HG03095 (cell line): ENCODE results near the gene CLDN34.

Experiments
- ATAC-seq: cut with Tn5 transposase; IDR thresholded peaks from one replicate; pipeline ENCODE4 v1.9.1; 2021; ENCODE audit warnings: moderate library complexity; ENCODE audit not compliant: unreplicated experiment

Gene CLDN34

DNA sequence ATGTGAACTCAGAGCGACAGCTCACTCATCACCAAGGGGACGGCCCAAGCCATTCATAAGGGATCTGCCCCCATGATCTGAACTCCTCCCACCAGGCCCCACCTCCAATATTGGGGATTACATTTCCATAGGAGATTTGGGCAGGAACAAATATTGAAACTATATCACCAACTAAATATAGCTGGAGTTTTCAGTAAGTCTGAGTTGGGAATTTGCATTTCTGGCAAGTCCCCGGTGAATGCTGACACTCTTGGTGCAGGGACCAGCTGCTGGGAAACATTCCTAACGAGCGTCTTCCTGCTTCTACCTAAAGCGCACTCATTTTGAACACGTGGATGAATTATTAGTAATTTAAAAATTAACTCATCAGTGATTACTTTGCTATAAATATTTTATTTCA, 13.2 kb downstream of the CLDN34 start:
- no peak for ATAC-seq

DNA sequence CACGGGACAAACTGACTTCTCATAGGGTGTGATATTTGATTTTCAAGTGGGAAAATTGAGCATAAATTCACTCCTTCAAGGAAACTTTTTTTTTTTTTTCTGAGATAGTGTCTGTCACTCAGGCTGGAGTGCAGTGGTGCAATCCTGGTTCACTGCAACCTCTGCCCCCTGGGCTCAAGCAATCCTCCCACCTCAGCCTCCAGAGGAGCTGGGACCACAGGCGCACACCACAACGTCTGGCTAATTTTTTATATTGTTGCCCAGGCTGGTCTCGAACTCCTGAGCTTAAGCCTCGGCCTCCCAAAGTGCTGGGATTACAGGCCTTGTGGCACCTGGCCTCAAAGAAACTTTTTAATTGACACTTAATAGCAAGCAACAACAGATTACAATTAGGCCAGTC, 13.8 kb downstream of the CLDN34 start:
- no peak for ATAC-seq

DNA sequence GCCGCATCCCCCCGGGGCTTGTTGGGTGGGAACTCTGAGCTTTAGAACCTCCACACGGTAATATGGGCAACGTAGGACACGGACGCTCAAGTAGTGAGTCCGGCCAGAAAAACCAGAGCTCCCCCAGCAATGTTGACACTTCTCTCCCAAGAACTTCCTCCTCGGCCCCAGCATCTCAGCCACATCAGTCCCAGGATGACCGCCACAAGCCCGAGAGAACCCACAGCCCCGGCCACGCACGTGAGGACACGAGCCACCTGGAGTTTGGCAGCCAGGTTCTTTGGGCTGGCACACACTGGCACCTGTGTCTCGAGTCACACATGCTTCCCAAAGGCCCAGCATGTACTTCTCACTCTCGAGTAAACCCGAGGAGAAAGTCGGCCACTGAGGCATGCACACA, 16.3 kb downstream of the CLDN34 start:
- no peak for ATAC-seq

DNA sequence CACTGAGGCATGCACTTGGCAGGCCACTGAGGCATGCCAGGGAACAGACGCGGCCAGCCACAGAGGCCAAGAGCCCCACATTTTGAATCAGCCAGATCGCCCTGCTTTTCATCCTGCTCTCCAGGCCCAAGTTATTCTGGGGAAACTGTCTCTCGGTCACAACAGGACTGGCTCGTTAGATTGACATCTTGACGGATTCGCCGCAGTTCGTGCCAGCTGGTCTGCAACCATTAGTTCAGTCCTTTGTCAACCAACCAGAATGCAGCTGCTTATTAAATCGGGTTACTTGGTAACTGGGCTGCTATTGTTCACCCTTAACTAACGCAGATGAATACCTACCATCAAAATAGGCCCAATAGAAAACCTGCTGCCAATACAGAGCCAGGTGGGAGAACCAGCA, 16.7 kb downstream of the CLDN34 start:
- ATAC-seq: no peak

DNA sequence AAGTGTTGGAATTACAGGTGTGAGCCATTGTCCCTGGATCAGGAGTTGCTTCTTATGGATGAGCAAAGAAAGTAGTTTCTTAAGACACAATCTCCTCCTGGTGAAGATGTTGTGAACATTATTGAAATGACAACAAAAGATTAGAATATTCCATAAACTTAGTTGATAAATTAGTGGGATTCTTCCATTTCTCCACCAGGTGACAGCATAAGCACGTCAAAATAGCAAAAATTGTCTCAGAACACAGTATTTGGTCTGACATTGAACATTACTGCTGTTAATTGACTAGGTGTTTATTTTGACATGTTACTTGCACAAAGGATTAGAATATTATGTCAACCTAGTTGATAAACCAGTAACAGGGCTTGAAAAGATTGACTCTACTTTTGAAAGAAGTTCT, 21.6 kb downstream of the CLDN34 start:
- ATAC-seq: no peak

DNA sequence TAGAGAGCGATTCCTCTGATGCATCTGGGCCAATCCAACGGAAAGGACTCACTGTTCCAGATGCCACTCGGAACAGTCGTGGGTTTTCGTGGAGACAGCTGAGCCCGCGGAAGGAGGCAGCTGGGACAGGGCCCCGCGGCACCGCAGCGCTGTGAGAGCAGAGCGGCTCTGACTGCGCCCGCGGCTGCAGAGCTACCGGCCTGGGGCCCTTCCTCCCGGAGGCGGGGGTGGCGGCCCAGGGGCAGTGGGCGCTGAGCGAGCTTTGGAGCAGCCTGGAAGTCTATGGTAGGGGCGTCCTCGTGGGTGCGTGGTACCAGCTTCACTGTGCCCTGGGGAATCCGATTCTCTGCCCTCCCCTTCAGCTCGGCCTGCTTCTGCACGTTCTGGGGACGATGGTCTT, 24.9 kb downstream of the CLDN34 start:
- ATAC-seq: no peak

DNA sequence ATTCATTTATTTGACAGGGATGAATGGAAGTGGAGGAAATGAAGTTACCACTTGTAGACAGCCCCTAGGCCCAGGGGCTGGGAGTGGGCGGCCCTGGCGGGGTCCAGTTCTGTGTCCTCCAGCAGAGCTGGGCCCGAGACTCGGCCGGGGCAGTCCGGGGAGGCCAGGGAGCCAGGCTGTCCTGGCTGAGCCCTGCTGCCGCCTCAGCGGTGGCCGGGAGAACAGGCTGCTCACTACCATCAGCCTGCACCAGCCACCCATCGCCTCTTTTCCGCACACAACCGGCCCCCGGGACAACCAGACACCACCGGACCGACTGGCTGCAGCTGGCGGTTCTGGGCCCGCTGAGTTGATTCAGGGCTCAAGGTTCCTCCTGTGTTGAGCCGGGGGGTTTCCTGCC, 25.6 kb downstream of the CLDN34 start:
- no peak for ATAC-seq

DNA sequence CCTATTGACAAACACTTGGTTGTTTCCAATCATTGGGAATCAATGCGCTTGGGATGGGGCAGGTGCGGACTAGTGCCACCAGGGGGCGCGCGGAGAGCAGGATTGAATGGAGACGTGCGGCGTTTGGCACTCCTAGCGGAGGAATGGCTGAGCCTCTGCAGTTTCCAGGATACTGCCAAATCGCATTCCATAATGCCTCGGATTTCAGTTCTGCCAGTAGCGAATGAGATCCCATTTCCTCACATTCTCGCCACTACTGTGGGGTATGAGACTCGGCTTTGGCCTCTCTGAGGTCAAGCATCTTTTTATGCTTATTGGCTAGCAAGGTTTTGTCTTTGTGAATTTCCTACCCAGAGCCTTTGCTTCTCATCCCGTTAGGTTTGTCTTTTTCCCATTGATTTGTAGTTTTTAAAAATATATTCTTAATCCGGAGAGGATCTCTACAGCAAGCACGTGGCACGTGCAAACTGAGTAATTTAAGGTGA, 28.7 kb downstream of the CLDN34 start:
- peak; percentile 79 for ATAC-seq

DNA sequence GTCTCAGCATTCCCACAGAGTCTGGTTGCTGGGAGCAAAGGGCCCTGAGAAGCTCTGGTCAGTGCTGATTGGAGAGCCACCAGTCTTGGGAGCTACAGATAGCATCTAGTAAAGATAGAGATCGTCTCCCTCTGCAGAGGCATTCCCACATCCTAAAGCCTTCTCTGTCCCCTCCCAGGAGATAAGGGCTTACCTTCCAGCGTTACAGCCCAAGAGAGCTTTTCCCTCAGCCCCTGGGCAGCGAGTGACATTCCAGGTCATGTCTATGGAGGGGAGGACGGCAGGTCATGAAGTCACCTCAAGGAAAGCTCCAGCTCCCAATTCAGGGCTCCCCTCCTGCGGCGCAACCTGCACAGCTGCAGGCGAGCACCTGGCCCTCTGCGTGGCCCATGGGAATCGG, 29.9 kb downstream of the CLDN34 start:
- ATAC-seq: no peak

DNA sequence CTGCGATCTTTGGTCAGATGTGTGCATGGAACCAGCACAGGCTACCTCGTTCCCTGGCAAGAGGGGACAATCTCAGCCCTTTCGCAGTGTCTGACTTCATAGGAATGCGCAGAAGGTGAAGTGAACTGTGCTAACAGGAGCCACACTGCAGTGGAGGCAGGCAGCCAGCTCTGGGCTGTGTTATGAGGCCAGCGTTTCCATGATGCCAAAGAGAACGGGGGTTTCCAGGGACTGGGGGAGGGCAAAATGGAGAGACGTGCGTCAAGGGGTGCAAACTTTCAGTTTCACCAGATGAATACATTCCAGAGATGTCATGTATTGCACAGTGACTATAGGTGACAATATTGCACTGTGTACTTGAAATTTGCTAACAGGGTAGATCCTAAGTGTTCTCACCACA, 30.4 kb downstream of the CLDN34 start:
- ATAC-seq: peak; percentile 58

DNA sequence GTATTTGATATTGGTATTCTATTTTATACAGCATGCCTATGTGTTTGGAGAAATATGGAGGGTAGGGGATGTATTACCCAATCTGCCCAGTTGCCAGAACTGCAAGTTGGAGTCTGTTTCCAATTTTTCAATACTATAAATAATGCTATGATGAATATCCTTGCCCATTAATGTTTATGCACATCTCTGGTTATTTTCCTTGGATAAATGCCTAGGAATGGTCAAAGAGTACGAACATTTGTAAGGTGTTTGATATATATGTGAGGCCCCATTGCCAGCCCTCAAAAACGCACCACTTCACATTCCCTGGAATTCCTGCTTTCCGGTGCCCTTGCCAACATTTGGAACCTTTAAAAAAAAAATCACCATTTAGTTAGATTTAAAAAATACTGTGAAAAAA, 34.3 kb downstream of the CLDN34 start:
- ATAC-seq: no peak

DNA sequence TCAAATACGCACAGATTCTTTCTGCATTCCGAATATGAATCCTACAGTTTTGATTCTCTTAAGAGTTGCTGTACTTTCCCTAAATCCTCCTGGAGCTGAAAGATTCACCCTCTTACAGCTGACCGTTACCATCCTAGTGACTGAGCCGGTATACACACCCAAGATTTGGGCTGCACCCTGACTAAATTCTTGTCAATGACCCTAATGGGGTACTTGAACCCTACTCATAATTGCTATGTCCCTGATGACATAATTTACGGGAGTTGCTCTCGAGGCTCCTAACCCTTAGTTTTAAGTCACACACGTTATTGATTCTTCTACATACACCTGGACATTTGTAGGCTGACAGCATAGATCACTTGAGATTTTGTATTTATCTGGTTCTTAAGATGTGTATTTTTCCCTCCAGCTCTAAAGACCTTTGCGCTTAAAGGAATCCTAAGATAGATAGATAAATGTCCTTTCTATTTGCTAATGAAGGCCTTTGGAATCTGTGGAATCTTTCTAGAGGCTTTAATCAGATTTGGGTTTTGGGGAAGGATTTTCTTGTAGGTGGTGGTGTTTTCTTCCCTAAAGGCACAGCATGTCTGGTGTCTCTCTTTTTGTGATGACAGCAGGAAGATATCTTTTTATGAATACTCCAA, 37.8 kb downstream of the CLDN34 start:
- no peak for ATAC-seq

DNA sequence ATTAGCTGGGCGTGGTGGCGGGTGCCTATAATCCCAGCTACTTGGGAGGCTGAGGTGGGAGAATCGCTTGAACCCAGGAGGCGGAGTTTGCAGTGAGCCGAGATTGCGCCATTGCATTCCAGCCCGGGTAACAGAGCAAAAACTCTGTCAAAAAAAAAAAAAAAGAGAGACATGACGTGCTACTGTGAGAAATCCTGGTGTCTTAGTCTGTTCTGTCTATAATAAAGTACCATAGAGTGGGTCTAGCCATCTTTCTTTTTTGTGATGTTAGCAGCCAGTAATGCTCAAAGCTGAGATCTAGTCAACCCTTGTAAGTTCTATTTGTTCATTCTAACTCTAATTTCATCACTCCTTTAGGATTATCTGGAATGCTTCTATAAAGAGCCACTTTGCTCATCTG, 38.9 kb downstream of the CLDN34 start:
- no peak for ATAC-seq

DNA sequence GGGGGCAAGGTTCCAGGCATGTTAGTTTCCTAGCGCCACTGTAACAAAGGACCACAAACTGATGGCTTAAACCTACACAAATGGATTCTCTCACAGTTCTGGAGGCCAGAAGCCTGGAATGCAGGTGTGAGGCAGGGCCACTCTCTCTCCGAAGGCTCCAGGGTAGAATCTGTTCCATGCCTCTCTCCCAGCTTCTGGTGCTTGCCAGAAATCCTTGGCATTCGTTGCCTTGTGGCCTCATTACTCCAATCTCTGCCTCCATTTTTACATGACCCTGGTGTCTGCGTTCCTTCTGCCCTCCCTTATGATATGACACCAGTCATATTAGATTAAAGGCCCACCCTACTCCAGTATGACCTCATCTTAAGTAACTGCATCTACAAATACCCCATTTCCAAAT, 39.6 kb downstream of the CLDN34 start:
- no peak for ATAC-seq

DNA sequence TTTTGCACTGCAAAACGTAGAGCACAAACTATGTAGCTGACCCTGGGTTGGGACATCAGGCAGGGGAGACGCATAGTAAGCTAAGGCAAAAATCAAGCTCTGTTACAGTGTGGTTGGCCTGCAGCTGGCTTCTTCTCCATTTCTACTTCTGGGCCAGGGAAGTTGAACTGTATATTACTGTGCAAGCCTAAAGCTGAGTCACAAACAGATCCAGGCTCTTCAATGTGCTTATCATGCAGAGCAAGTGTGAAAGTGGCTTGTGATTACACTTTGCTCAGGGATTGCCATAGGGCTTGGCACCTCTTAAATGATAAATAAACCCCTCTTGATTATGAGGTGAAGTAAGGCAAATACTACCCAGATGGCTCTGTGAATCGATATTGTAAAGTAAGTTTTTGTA, 40.5 kb downstream of the CLDN34 start:
- ATAC-seq: no peak

DNA sequence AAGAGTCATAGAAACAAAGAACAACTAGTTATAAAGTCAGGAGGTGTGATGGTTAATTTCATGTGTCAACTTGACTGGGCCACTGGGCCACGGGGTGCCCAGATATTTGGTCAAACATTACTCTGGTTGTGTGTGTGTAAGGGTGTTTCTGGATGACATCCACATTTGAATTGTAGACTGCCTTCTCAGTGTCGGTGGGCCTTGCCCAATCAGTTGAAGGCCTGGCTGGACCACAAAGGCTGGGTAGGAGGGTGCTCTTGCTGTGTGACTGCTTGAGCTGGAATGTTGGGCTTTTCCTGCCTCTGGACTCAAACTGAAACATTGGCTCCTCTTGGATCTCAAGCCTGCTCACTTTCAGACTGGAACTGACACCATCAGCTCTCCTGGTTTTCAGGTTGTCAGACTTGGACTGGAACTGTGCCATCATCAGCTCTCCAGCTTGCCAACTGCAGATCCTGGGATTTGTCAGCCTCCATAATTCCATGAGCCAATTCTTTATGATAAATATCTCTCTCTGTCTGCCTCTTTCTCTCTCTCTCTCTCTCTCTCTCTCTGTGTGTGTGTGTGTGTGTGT, 41.4 kb downstream of the CLDN34 start:
- no peak for ATAC-seq

DNA sequence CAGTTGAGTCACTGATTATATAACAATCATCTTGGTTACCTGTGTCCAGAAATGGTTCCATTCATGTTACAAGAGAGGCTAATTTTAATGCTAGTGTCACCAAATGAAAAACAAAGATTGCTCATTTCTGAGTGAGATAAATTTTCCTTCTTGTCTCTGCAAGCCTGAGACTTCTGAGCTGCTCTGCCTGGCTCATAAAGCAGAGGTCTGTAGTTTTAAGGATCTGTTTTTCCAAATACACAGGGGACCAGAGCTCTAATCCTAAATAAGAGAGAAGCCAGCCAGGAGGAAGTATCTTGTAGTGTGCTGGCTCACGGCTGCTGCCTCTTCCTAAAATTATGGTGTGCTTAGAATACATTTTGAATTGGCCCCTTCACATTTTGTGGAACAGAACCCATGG, 42.6 kb downstream of the CLDN34 start:
- ATAC-seq: no peak

DNA sequence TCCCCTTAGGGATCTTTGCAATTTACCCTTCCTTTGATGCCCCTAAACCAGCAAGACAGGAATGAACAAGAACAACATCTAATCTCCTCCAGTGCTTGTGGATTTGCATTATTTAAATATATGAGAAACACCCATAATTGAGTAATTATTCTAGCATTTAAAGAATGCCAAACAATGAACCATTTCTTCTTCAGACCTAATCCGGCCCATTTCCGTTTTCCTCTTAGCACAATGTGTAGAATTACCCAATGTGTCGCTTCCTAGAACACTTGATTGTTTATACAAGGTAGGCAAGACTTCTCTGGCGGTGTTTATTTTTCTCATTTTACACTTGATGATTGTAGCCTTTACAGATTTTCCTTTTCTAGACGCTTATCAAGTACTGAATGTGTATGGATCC, 43.5 kb downstream of the CLDN34 start:
- no peak for ATAC-seq

DNA sequence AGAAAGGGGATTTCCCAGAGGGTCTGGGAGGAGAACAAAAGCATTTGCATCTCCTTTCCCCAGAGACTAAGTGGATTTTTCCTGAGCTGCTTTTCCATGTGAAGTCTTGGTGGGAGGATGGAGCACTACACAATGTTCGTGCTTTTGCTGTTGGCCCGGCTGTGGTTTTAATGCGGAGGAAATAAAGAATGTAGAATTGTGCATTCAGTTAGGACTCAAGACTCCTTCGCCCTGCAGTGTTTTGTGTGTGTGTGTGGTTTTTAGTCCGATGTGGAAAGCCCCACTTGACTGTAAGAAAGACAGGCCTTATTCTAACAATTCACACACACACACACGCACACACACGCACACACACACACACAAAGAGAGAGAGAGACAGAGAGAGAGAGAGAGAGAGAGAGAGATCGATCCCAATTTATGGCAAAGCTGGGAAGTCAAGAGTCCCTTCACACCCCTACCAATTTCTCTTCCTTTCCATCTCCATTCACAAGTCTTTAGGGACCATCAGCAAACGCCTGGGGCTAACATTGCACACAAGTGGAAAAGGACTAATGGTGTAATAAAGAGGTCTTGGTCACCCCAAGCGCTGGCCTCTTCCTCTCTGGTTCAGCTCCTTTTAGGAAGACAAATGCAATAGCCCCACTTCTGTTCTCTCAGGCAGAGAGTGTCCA, 44.2 kb downstream of the CLDN34 start:
- no peak for ATAC-seq

DNA sequence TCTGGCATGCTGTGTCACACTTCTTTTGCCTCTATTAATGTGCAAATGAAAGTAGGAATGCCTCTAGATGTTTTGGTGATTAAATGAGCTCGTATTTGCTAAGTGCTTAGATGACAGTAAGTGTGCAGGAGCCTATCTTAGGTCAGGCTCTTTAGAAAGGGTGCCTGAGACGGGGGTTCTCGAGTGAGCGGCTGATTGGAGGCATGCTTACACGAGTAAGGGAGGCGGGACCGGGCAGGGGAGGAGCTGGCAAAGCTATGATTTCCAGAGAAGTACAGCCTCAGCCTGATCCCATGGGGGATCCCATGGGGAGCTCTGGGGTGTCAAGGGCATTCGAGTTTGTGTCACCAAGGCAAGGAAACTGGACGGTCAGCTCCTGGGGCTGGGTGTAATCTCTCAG, 44.8 kb downstream of the CLDN34 start:
- no peak for ATAC-seq

DNA sequence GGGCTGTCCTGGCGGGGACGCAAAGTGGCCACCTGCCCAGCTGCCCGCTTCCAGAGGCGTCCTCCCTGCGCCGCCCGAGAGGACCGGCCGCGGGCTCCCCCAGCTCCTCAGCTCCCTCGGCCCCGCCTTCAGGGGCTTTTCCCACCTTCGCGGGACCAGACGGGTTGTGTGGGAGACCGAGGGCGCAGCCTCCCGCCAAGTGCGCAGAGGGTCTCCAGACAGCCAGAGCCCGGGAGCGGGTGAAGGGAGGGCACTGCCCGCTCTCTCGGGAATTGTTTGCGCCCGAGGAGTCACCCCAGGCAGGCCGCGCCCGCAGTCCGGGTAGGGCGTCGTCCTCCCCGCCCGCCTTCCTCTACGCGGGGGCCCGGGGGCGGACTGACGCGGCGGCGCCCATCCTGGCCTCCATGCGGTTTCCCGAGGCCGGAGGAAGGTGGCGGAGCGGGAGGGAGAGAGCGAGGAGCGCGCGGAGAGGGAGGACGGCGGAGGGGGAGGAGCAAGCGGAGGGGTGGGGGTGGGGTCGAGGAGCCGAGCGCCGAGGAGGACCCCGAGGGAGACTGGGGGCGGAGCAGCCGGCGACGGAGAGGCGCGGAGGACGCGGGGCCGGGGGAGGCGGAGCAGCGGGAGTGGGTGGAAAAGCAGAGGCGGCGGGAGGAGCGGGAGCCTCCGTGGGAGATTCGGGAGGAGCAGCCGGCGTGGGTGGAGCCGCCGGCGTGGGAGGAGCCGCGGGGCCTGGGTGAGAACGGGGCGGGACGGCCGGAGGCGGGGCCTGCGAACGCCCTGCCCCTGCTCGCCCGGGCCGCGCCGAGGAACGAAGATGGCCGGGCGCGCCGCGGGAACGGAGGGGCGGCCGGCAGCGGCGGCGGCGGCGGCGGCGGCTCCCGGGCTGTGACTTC, 47.5 kb downstream of the CLDN34 start:
- ATAC-seq: peak; percentile 81

DNA sequence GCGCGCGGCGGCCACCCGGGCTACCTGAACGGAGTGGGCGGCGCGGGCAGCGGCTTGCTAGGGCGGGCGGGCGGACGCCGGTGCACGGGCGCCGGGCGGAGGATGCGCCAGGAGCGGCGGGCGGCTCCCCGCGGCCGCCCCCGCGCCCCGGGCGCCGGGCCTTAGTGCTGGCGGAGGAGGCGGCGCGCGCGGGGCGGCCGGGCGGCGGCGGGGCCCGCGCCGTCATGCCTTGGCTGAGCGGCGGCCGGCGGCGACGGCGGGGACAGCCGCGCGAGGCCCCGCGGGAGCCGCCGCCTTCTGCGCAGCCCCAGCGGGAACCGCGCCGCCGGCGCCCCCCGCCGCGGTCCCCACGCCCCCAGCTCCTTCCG, 48.2 kb downstream of the CLDN34 start:
- peak; percentile 13 for ATAC-seq
